ENCODE measurements around the gene XAGE3.
"Not testable (repeated sequence)": the region's sequence is repeated elsewhere in the genome, so short reads cannot be mapped to it uniquely, and the experiment has no call there.

XAGE3 gene

GRCh38 chrX:52870046-52870445, 2.2 kb upstream of the XAGE3 start:
- FAIRE-seq (no peak), DNase-seq (ENCODE audit: insufficient read length, low spot score) (no peak)
- no peak for TF ChIP-seq POLR2A (IDR thresholded peaks at IDR 0.05; ENCODE audit: low read depth, low read length)

GRCh38 chrX:52865343-52865998, 2.4 kb downstream of the XAGE3 start:
- no peak for TF ChIP-seq POLR2A (IDR thresholded peaks at IDR 0.05; ENCODE audit: low read depth, low read length)
- FAIRE-seq (no peak), DNase-seq (ENCODE audit: insufficient read length, low spot score) (no peak)

- not testable (repeated sequence) for FAIRE-seq; DNase-seq (ENCODE audit: insufficient read length, low spot score)
These were observed 10.8 kb downstream of the XAGE3 start for GRCh38 chrX:52856991-52857525.

GRCh38 chrX:52852110-52852860, 15.6 kb downstream of the XAGE3 start:
- TF ChIP-seq POLR2A (IDR thresholded peaks at IDR 0.05; ENCODE audit: low read depth, low read length), result no peak
- FAIRE-seq (no peak), DNase-seq (ENCODE audit: insufficient read length, low spot score) (no peak)

GRCh38 chrX:52843619-52844018, 24.3 kb downstream of the XAGE3 start:
- not testable (repeated sequence) for FAIRE-seq; DNase-seq (ENCODE audit: insufficient read length, low spot score)

- no peak for FAIRE-seq
- TF ChIP-seq POLR2A (IDR thresholded peaks at IDR 0.05; ENCODE audit: low read depth, low read length), result no peak
- DNase-seq (ENCODE audit: insufficient read length, low spot score), result no peak
These were observed 28.7 kb downstream of the XAGE3 start for GRCh38 chrX:52839137-52839536.

- no peak for FAIRE-seq
- no peak for DNase-seq (ENCODE audit: insufficient read length, low spot score)
- TF ChIP-seq POLR2A (IDR thresholded peaks at IDR 0.05; ENCODE audit: low read depth, low read length), result no peak
These were observed 37.3 kb downstream of the XAGE3 start for GRCh38 chrX:52830551-52830950.

- no peak for TF ChIP-seq POLR2A (IDR thresholded peaks at IDR 0.05; ENCODE audit: low read depth, low read length)
- DNase-seq (ENCODE audit: insufficient read length, low spot score), result no peak
- no peak for FAIRE-seq
These were observed 43.3 kb downstream of the XAGE3 start for GRCh38 chrX:52824608-52825007.

GRCh38 chrX:52821079-52821760, 46.7 kb downstream of the XAGE3 start:
- TF ChIP-seq POLR2A (IDR thresholded peaks at IDR 0.05; ENCODE audit: low read depth, low read length), result no peak
- DNase-seq (ENCODE audit: insufficient read length, low spot score) (no peak), FAIRE-seq (no peak)

- no peak for TF ChIP-seq POLR2A (IDR thresholded peaks at IDR 0.05; ENCODE audit: low read depth, low read length)
- DNase-seq (ENCODE audit: insufficient read length, low spot score) (no peak), FAIRE-seq (no peak)
These were observed 48.1 kb downstream of the XAGE3 start for GRCh38 chrX:52819788-52820187.

Measured in H54 (cell line).